ENCODE results near the gene HBQ1.

DNA sequence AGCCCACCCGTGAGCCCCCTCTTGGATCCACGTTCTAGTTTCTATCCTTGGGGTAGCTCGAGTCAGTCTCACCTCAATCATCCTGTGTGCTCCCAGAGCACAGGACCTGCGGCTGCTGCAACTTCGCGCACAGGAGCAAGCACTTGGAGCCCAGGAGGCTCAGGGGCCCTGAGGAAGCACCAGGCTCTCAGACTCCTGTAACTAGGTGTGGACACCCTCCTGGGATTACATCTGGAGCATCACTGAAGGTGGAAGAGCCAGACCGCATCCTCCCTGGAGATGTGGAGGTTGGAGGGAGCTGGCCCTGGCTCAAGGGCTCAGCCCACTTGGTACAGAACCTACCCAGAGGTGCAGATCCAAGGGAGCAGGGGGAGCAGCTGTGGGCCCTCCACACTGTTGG lies 2.7 kb downstream of the HBQ1 start:
- TF ChIP-seq CTCF (IDR thresholded peaks at IDR 0.05) (no peak), EP300 (IDR thresholded peaks at IDR 0.05) (no peak)

Measured in sigmoid colon (tissue), 4 donors.